Measurements from ENCODE around the gene GALNT12.

DNA sequence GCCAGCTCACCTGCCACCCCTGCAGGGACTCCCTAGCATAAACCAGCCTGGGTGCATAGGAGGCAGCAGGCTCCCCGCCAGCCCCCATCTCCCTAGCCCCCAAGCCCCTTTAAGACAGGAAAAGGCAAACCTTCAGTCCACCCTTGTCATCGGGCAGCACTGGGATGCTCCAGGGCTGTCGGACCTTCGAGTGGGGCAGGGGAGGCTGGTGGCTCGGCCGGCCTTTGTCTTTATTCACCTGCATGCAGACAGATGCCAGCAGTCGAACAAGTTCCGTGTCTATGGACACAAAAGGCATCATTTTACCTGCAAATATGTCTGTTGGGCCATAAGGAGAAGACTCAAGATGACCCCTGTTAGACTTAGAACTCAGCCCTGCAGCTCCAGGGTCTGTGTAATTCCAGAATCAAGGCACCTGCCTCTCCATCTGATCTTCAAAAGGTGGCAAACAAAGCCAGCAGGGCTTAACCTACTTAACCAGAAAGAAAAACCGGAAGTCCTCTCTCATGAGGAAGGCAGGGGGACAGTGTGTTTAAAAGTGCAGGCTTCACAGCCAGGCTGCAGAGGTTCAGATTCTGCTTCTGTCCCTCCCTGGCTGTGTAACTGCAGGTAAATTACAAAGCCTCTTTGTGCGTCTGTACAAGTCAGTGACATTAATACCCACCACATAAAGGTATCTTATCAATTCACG is 27.3 kb upstream of the GALNT12 start:
- no peak for TF ChIP-seq POLR2A (IDR thresholded peaks at IDR 0.05)
- TF ChIP-seq, protein P1, sequence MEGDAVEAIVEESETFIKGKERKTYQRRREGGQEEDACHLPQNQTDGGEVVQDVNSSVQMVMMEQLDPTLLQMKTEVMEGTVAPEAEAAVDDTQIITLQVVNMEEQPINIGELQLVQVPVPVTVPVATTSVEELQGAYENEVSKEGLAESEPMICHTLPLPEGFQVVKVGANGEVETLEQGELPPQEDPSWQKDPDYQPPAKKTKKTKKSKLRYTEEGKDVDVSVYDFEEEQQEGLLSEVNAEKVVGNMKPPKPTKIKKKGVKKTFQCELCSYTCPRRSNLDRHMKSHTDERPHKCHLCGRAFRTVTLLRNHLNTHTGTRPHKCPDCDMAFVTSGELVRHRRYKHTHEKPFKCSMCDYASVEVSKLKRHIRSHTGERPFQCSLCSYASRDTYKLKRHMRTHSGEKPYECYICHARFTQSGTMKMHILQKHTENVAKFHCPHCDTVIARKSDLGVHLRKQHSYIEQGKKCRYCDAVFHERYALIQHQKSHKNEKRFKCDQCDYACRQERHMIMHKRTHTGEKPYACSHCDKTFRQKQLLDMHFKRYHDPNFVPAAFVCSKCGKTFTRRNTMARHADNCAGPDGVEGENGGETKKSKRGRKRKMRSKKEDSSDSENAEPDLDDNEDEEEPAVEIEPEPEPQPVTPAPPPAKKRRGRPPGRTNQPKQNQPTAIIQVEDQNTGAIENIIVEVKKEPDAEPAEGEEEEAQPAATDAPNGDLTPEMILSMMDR (IDR thresholded peaks at IDR 0.05) = no peak

Measured in breast epithelium (tissue), 3 donors.